NK-92 treated with Interleukin-12 subunit alpha and Interleukin-12 subunit beta, amount 100 ng/mL, for 24 hours (cell line): ENCODE measurements around the gene PYDC1.
"Not testable (repeated sequence)": the region's sequence is repeated elsewhere in the genome, so short reads cannot be mapped to it uniquely, and the experiment has no call there.

ENCODE experiments used
- DNase-seq: peaks from one replicate; lab custom pipeline; 2025; lab: John Stamatoyannopoulos, UW

PYDC1 gene

DNA sequence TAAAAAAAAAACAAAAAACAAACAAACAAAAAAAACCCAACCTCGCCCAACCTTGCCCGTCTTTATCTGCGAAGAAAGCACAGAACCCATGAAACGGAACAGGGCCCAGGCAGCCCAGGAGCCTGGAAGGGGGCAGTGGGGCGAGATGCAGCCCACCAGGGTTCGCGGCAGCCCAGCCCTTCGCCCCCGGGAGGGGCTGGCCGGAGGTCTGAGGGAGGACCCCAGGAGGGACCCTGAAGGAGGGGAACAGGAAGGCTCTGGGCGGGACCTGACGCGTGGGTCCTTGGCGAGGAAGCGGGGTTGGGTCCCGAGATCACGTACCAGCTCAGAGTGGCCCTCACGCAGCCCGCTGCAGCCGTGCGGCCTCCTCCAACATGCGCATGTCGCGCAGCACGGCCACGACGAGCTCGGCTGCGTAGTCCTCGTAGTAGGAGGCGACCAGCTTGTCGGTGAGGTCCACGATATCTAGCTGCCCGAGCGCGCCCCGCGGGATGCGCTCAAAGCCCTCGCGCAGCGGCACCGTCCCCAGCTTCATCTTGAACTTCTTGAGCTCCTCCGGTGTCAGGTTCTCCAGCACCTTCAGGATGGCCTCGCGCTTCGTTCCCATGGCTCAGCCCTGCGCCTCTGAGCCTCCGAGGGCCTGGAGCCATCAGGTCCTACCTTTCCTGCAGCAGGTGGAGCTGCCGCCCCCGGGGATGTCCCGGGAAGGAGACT lies at the start of gene PYDC1:
Gene PYDC1 (minus strand): TSS at position 714 of the 714 bp plus-strand sequence. CDS start 107 bp downstream, at position 607.
- no peak for DNase-seq

DNA sequence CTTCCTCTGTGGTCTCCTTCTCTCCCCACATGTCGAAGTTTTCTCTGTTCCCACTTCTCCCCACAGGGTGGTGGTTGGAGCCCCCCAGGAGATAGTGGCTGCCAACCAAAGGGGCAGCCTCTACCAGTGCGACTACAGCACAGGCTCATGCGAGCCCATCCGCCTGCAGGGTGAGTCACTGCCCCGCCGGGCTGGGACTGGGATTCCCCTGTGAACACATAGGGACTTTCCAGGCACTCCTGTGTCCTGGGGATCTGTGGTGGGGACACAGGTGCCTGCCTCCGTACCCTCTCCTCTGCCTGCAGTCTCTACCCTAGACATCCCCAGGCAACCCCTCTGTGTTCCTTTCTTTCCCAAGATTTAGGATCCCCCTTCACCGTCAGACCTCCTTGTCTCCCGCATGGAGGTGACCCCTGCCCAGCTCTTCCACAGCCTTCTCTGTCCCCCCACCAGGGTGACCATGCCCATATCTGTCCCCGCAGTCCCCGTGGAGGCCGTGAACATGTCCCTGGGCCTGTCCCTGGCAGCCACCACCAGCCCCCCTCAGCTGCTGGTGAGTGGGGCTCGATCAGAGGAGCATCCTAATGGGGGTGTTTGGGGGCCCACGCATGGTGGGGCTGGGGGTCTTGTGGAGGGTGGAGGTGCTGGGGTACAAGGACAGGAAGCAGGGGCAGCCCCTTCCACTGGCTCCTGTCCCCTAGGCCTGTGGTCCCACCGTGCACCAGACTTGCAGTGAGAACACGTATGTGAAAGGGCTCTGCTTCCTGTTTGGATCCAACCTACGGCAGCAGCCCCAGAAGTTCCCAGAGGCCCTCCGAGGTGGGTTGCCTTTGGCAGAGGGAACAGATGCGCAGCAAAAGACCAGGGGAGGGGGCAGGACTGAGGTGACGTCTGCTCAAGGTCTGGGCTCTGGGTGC lies 48.7 kb upstream of the PYDC1 start:
- DNase-seq: peak; percentile 65

DNA sequence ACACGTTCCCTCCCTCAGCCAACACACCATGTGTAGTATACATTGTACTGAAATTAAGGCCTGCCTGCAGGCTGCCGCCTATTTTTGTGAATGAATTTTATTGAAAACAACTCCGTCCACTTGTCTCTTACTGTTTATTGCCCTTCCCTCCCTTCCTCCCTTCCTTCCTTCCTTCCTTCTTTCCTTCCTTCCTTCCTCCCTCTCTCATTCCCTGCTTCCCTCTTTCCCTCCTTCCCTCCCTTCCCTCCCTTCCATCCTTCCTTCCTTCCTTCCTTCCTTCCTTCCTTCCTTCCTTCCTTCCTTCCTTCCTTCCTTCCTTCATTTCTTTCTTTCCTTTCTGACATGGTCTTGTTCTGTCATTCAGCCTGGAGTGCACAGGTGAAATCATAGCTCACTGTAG lies 45.1 kb upstream of the PYDC1 start:
- DNase-seq: no peak

DNA sequence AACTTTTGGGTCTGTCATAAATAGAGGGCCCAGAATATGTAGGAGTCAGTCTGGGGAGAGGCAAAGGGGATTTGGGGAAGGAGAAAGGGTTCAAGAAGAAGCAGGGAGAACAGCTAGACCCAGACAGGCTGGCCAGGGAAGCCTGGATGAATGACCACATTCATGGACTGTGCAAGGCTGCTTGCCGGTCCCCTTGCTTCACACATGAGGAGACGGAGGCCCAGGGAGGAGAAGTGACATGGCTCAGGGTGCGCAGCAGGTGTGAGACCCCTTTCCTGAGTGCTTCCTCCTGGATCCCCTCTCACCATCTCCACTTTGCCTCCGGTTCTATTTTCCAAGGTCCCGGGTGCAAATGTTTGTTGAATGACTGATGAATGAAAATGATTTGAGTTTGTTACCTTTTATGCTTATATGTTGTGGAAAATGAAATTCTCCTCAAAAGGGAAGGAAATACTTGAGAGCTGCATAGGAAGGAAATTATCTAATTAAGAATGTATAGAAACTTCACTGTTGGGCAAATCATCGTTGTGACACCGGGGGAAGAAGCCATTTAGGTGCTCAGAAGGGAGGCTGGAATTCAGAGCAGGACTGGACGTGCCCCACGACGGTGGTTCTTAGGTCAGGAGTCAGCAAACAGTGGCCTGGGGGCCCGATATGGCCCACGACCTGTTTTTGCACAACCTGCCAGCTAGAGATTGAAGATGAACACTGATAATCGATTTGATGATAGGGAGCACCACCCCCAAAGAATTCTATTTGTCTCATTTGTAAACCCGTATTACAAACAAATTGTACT lies 43.4 kb upstream of the PYDC1 start:
- no peak for DNase-seq

DNA sequence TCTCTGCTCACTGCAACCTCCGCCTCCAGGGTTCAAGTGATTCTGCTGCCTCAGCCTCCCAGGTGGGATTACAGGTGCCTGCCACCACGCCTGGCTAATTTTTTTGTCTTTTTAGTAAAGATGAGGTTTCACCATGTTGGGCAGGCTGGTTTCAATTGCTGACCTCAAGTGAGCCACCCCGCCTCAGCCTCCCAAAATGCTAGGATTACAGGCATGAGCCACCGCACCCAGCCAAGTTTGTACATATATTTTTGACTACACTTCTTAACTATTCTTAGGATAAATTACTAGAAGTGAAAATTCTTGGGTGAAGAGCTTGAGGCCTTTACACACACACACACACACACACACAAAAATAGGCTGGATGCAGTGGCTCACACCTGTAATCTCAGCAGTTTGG lies 41.4 kb upstream of the PYDC1 start:
- DNase-seq: no peak

DNA sequence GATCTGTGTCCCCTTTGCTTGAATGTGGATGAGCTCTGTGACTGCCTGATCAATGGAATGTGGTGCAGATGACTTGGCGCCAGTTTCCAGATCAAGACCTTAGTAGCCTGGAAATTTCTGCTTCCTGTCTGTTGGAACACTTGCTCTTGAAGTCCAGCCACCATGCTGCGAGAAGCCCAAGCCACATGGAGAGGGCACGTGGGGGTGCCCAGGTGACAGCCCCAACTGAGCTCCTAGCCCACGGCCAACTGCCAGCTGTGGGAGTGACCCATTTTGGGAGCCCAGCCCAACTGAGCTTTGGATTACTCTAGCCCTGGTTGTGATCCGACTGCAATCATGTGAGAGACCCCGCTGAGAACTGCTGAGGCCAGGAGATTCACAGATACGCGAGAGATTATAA lies 39.5 kb upstream of the PYDC1 start:
- no peak for DNase-seq

DNA sequence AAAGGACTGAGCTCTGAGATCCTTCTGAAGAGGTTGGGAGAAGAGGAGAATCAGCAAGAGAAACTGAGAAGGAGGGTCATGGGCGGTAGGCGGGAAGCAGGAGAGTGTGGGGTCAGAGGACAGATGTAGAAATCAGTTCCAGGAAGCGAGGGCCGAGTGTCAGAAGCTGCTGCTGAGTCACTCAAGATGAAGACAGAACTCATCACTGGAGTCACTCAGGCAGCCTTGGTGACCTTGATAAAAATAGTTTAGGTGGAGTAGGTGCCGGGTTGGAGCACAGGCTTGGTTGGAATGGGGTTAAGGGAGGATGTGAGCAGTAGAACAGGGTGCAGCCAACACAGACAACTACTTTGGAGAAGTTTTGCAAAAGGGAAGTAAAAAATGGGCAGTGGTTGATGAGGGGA lies 36.7 kb upstream of the PYDC1 start:
- peak; percentile 73 for DNase-seq

DNA sequence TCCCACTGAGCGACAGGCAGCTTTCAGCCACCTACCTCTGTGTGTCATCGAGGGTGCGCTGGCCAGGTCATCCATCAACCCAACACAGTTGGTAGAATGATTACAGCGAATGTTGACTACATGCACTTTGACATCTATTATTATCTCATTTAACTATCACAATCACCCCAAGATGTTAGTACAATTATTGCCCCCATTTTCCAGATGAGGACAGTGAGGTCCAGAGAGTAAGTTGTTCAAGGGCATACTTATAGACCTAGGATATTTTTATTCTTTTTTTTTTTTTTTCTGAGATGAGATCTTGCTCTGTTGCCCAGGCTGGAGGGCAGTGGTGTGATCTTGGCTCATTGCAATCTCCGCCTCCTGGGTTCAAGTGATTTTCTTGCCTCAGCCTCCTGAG lies 34.5 kb upstream of the PYDC1 start:
- no peak for DNase-seq

DNA sequence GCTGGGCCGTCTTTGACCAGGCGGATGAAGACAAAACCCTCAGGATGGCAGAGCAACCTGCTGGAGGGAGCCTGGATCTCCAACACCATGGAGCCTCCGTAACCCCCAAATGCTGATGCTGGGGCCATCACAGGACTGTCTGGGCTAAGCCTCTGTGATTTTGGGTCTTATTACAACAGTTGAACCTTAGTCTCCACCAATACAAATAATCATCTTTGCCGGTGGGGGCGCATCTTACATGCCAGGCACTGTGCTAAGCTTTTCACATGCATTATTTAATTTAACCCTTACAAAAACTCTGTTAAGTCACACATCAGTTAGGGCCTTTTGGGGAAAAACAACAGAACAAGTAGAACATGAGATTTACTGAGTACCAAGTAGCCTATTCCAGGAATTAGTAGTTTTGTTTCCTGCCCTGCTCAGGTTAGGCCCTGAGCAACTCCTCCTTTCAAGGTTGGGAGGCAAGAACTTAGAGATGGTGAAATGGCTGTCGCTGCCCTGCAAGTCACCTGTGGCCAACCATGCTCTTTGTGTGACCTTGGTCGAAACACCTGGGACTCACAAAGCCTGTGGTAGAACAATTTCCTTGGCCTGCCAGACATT lies 33.9 kb upstream of the PYDC1 start:
- DNase-seq: no peak

DNA sequence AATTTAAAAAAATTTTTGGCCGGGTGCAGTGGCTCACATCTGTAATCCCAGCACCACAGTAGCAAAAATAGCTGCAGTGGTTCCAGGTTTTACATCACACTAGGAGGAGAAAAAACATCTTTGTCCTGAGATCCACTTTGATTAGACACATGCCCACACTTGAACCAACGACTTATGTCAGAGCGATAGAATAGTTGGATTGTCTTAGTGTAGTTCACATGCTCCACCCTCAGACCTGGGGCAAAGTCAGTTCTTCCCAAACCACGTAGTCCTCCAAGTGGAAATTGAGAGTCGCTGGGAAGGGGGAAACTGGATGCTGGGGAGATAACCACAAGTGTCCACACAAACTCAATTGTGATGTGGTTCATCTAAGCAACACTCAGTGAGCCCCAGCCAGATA lies 31.4 kb upstream of the PYDC1 start:
- DNase-seq: no peak

DNA sequence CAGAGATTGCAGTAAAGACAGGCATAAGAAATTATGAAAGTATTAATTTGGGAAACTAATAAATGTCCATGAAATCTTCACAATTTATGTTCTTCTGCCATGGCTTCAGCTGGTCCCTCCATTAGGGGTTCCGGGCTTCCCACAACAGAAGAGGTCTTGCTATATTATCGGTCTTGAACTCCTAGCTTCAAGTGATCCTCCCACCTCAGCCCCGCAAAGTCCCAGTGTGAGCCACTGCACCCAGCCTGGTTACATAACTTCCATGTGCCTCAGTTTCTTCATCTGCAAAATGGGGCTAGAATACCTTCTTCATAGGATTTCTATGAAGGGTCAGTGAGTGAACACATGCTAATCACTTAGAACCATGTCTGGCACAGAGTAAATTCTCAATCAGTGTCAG lies 29.4 kb upstream of the PYDC1 start:
- DNase-seq: no peak

DNA sequence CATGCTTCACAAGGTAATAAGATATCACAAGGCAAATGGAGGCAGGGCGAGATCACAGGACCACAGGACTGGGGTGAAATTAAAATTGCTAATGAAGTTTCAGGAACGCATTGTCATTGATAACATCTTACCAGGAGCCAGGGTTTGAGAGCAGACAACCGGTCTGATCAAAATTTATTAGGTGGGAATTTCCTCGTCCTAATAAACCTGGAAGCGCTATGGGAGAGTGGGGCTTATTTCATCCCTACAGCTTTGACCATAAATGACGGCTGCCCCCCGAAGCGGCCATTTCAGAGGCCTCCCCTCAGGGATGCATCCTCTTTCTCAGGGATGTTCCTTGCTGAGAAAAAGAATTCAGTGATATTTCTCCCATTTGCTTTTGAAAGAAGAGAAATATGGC lies 28.7 kb upstream of the PYDC1 start:
- DNase-seq: not testable (repeated sequence)

DNA sequence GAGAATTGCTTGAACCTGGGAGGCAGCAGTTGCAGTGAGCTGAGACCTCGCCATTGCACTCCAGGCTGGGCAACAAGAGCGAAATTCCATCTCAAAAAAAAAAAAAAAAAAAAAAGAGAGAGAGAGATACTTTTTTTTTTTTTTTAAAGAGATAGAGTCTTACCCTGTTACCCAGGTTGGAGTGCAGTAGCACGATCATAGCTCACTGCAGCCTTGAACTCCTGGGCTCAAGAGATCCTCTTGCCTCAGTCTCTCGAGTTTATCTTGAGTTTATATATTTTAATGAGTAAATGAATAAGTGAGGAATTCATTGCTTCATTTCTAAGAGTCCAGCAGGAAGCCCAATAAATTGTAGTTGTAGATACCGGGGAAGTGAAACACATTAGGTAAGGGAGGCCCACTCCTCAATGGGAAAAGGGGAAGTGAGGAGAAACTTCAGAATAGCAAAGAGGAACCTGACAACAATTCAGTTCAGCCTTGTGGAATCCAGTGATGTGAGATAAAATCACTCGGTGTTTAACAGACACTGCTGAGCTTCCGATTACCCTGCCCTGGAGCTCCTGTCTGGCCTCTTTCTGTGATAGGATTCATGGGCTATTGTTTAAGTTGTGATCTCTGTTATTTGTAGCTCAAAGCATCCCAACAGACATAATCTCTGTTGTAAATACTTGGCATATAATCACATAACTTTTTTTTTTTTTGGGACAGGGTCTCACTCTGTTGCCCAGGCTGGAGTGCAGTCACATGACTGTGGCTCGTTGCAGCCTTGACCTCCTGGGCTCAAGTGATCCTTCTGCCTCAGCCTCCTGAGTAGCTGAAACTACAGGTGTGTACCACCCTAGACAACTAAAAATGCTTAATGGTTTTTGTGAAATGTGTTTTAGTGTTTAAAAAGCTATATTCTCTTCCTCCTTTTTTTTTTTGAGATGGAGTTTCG lies 27.1 kb upstream of the PYDC1 start:
- no peak for DNase-seq

DNA sequence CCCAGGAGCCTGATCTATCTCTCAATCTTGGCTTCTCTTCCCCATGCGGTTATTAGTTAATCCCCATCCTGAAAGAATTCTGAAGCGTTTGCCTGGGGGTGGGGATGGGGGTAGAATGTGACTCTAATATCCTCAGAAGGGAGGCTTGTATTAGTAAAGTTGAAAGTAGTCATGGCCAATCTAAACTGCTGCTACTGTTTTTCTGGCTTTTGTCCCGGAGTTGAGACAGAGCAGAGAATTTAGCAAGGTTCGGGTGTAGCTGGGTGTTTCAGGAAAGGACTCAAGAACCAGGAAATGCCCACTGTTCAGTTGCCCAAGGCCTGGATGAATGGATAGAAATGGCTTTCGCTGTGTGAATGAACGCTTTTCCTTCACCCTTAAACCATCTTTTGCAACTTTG lies 25.3 kb upstream of the PYDC1 start:
- DNase-seq: no peak

DNA sequence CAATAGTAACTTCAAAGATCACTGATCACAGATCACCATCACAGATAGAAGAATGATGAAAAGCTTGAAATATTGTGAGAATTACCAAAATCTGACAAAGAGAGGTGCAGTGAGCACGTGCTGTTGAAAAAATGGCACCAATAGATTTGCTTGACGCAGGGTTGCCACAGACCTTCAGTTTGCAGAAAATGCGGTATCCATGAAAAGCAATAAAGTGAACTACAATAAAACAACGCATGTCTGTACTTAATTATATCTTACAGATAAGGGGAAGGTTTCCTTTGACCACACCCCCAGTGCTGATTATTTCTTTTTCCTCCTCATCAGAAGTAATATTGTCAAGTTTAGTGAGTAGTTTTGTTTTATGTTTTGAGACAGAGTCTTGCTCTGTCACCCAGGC lies 21.1 kb upstream of the PYDC1 start:
- DNase-seq: no peak

DNA sequence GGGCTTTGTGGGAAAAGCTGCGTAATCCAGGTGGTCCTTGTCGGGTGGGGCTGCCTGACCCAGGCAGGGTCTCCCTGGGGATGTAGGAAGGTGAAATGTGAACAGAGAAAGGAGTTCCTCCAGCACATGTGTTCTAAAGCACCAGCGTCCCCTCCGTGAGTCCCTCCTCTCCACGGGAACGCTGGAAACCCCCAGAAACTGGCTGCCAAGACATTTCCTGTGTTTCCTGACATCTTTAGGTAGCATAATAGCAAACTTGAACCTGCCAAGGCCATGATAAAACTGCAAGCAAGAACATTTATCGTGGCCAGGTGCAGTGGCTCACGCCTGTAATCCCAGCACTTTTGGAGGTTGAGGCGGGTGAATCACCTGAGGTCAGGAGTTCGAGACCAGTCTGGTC lies 12.6 kb upstream of the PYDC1 start:
- no peak for DNase-seq

DNA sequence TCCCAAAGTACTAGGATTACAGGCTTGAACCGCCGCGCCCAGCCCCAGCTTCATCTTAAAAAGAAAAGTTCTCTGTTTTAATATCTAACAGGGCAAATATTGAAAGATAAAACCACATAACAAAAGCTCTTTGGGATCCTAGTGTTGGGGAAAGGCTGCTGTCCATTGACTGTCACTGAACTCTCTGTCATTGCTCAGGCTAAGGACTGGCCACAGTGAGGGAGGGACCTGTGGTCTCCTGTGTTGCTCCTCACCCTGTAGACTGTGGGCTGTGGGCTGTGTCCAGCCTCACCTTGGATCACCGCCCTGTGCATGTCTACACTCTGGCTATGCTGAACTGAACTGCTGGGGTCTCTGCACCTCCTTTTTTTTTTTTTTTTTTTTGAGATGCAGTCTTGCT lies 11.3 kb upstream of the PYDC1 start:
- DNase-seq: no peak

DNA sequence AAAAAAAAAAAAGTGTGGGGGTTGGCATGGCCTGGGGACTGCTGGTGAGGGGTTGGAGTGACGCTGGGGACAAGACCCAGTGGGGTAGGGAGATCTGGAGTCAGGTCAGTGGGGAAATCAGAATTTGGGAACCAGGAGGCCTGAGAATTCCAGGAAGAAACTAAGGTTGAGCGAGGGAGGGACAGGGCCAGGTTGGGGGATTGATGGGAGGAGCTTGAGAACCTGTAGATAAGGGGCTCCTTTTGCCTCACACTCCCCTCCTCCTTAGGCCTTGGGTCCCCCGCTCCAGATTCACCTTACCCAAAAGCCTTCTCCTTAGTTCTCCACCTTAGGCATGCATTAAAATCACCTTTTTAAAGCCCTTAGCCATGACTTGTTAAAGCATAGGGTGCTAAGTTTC lies 8.3 kb upstream of the PYDC1 start:
- no peak for DNase-seq

DNA sequence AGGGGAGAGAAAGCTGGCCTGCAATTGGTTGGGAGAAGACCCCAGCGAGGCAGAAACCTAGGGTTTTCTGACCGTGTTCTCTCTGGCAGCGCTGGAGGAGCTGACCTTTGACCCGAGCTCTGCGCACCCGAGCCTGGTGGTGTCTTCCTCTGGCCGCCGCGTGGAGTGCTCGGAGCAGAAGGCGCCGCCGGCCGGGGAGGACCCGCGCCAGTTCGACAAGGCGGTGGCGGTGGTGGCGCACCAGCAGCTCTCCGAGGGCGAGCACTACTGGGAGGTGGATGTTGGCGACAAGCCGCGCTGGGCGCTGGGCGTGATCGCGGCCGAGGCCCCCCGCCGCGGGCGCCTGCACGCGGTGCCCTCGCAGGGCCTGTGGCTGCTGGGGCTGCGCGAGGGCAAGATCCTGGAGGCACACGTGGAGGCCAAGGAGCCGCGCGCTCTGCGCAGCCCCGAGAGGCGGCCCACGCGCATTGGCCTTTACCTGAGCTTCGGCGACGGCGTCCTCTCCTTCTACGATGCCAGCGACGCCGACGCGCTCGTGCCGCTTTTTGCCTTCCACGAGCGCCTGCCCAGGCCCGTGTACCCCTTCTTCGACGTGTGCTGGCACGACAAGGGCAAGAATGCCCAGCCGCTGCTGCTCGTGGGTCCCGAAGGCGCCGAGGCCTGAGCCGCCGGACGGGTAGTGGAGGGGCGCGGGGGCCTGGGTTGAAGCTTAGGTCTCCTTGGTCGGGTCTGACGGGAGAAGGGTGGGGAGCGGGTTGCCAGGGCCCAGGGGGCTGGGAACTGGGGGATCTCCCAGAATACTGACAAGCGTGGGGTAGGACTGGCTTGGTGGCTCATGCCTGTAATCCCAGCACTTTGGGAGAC lies 7.4 kb upstream of the PYDC1 start:
- no peak for DNase-seq

DNA sequence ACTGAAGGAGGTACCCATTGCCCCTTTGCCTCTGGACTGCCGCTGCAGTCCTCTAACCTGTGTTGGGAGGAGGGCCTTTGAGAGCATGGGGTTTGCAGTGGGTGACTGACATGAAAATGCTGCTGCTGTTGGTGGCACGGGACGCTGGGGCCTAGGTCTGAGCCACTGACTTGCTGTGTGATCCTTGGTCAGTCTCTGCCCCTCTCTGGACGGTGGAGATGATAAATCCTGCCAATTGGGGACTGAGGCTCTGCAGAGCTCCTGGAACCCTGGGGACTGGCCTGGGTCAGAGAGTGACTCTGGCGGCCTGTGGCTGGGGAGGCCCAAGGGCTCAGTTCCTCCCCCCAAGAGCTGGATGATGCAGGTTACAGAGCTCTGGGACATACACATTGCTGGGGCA lies 6.1 kb upstream of the PYDC1 start:
- no peak for DNase-seq
